C4-2B (cell line): ENCODE results near the gene CIAO1.

Source experiments
- ZFX ChIP-seq: fragments of 450-650 bp; IDR thresholded peaks from 2 replicates; pipeline ENCODE4 v1.6.1; 2017
- TF ChIP-seq, protein P1 (sequence below): fragments of 450-650 bp; conservative IDR thresholded peaks from 2 replicates; pipeline ENCODE4 v1.5.1; 2017; ENCODE audit warnings: mild to moderate bottlenecking

DNA sequence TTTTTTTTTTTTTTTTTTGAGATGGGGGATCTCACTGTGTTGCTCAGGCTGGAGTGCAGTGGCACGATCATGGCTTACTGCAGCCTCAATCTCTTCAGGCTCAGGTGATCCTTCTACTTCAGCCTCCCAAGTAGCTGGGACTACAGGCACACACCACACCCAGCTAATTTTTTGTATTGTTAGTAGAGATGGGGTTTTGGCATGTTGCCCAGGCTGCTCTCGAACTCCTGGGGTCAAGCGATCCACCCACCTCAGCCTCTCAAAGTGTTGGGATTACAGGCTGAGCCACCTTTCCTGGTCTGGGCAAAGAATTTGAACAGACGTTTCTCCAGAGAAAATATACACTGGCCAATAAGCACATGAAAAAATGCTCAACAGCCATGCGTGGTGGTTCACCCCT lies 42.2 kb downstream of the CIAO1 start:
- TF ChIP-seq, protein P1, sequence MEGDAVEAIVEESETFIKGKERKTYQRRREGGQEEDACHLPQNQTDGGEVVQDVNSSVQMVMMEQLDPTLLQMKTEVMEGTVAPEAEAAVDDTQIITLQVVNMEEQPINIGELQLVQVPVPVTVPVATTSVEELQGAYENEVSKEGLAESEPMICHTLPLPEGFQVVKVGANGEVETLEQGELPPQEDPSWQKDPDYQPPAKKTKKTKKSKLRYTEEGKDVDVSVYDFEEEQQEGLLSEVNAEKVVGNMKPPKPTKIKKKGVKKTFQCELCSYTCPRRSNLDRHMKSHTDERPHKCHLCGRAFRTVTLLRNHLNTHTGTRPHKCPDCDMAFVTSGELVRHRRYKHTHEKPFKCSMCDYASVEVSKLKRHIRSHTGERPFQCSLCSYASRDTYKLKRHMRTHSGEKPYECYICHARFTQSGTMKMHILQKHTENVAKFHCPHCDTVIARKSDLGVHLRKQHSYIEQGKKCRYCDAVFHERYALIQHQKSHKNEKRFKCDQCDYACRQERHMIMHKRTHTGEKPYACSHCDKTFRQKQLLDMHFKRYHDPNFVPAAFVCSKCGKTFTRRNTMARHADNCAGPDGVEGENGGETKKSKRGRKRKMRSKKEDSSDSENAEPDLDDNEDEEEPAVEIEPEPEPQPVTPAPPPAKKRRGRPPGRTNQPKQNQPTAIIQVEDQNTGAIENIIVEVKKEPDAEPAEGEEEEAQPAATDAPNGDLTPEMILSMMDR = no peak
- no peak for TF ChIP-seq ZFX
